Endodermal cell (in vitro differentiated cells): ENCODE measurements around the gene DLL1. TPM values are rescaled to one million over a fixed set of nuclear protein-coding genes. Genes with fewer than 3 reads are reported as not detected.

Experiments
- DNase-seq: peaks from one replicate; pipeline ENCODE4 v3.0.0-alpha.2; 2017
- H3K27ac ChIP-seq: 2 replicates; pipeline ENCODE4 v1.5.1; 2013; ENCODE audit warnings: mild to moderate bottlenecking, low read depth, low read length, moderate library complexity
- H3K27me3 ChIP-seq: 2 replicates; pipeline ENCODE4 v1.6.1; 2013; ENCODE audit warnings: mild to moderate bottlenecking, low read length, moderate library complexity; ENCODE audit not compliant: insufficient read depth, control insufficient read depth, poor library complexity, severe bottlenecking
- H3K36me3 ChIP-seq: 2 replicates; pipeline ENCODE4 v1.7.0; 2013; ENCODE audit warnings: mild to moderate bottlenecking, low read length, moderate library complexity; ENCODE audit not compliant: control insufficient read depth, insufficient read depth
- H3K4me1 ChIP-seq: one replicate; pipeline ENCODE4 v1.7.0; 2013; ENCODE audit warnings: low read length; ENCODE audit not compliant: control insufficient read depth, insufficient read depth
- H3K4me3 ChIP-seq: 2 replicates; pipeline ENCODE4 v1.5.1; 2013; ENCODE audit warnings: mild to moderate bottlenecking, low read length, moderate library complexity
- H3K9ac ChIP-seq: 2 replicates; pipeline ENCODE4 v1.6.1; 2013; ENCODE audit warnings: mild to moderate bottlenecking, low read length, moderate library complexity; ENCODE audit not compliant: poor library complexity, severe bottlenecking; ENCODE audit errors: extremely low read depth
- H3K9me3 ChIP-seq: 2 replicates; pipeline ENCODE4 v1.6.1; 2013; ENCODE audit warnings: mild to moderate bottlenecking, low read length, moderate library complexity; ENCODE audit not compliant: control insufficient read depth
- H3K27ac Mint-ChIP-seq: 2 replicates; pipeline ENCODE4 v1.8.0; 2020; ENCODE audit warnings: mixed read lengths
- H3K27me3 Mint-ChIP-seq: 2 replicates; pipeline ENCODE4 v1.8.0; 2021; ENCODE audit warnings: mild to moderate bottlenecking, mixed read lengths; ENCODE audit not compliant: insufficient read depth
- H3K36me3 Mint-ChIP-seq: 2 replicates; pipeline ENCODE4 v1.8.0; 2020; ENCODE audit warnings: low read depth, mixed read lengths
- H3K4me1 Mint-ChIP-seq: 2 replicates; pipeline ENCODE4 v1.8.0; 2020; ENCODE audit warnings: mixed read lengths
- H3K4me3 Mint-ChIP-seq: 2 replicates; pipeline ENCODE4 v1.8.0; 2020; ENCODE audit warnings: mild to moderate bottlenecking, moderate library complexity, mixed read lengths
- H3K9me3 Mint-ChIP-seq: 2 replicates; pipeline ENCODE4 v1.8.0; 2020; ENCODE audit warnings: mild to moderate bottlenecking, mixed read lengths
- CTCF ChIP-seq: fragments of 200-600 bp; sonication (generic); conservative IDR thresholded peaks from 2 replicates; pipeline ENCODE4 v1.5.0; 2021; ENCODE audit warnings: antibody characterized with exemption, mild to moderate bottlenecking
- WGBS, 2 experiments: methylation state at CpG; one replicate each; pipeline versions ENCODE4 v1.1.5 to v1.1.7; 2013; ENCODE audit warnings: missing lambda C conversion rate in 2 of 2, mixed read lengths in 1 of 2; ENCODE audit not compliant: insufficient coverage in 1 of 2, insufficient read length in 1 of 2; 5-methylcytosine and 5-hydroxymethylcytosine counted together
- total RNA-seq, 2 donors: library from RNA; stranded (reverse); fragmentation: NEBNext Ultra II Directional in 1 of 2; extraction: Animal tissue kit (Norgen Biotek cat#: 25700) in 1 of 2; gene quantifications; 2 replicates in 1 of 2; 3 replicates in 1 of 2; pipeline ENCODE4 v1.2.1, GENCODE V29; 2021

The DLL1 gene
- total RNA-seq, 2 donors from 2014 or later = 3.1 to 3.6 TPM

- Histone ChIP-seq H3K9me3 (no peaks in the 10 kb centered on the region), H3K27ac (no peak overlapping the region), H3K4me1 (no peaks in the 10 kb centered on the region), H3K27me3 (no peaks in the 10 kb centered on the region), H3K36me3 (no peaks in the 10 kb centered on the region), H3K9ac (no peak overlapping the region), H3K4me3 (no peak overlapping the region)
- no peaks in the 10 kb centered on the region for H3K36me3 Mint-ChIP-seq
- DNase-seq = no peak
- no peaks in the 10 kb centered on the region for H3K9me3 Mint-ChIP-seq
- no peaks in the 10 kb centered on the region for H3K4me1 Mint-ChIP-seq
- H3K27me3 Mint-ChIP-seq = peaks cover 3% of the 10 kb centered on the region
- 89 to 91% methylated on average over 19 to 30 of the region's 30 CpGs for WGBS, 2 experiments
- H3K4me3 Mint-ChIP-seq = no peak overlapping the region
- no peak overlapping the region for H3K27ac Mint-ChIP-seq
- TF ChIP-seq CTCF = no peak
These were observed 37.5 kb downstream of the DLL1 start for GRCh38 chr6:170253226-170253909.

DNA sequence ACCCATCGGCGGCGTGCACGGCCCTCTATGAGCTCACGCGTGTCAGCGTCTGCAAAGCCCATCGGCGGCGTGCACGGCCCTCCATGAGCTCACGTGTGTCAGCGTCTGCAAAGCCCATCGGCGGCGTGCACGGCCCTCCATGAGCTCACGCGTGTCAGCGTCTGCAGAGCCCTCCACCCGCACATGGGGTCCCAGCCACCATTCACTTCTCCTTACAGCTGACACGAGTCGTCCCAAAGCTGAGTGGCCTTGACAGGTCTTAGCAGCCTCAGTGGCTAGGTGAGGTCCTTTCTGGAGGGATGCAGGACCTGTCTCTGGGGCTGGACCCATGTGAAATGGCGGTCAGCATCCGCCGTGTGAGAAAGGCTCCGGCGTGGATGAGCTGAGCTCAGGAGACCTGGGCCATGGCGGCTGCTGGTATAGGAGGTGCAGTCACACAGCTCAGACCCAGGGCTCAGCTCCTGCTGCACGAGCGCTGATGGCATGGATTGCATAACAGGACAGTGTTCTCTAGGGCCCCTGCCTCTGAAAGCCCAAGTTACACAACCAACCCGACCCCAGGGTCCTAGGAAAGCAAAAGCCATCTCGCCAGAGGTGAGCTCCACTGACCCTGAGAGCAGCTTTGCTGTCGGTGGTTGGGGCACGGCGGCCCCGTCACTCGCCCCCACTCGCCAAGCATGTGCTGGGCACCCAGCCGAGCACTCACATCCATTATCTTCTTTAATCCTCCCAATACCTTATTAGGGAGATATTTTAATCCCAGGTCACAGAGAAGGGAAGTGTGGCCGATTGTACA lies 38.9 kb downstream of the DLL1 start:
- no peak overlapping the region for H3K4me3 ChIP-seq
- Mint-ChIP-seq H3K4me3 (no peak overlapping the region), H3K27me3 (peaks cover 3% of the 10 kb centered on the region), H3K4me1 (no peaks in the 10 kb centered on the region), H3K27ac (no peak overlapping the region), H3K9me3 (no peaks in the 10 kb centered on the region), H3K36me3 (no peaks in the 10 kb centered on the region)
- 90 to 95% methylated on average over 21 to 41 of the region's 41 CpGs for WGBS, 2 experiments
- H3K4me1 ChIP-seq = no peaks in the 10 kb centered on the region
- H3K36me3 ChIP-seq = no peaks in the 10 kb centered on the region
- no peak overlapping the region for H3K9ac ChIP-seq
- H3K27me3 ChIP-seq = no peaks in the 10 kb centered on the region
- no peaks in the 10 kb centered on the region for H3K9me3 ChIP-seq
- no peak for TF ChIP-seq CTCF
- no peak for DNase-seq
- no peak overlapping the region for H3K27ac ChIP-seq

- no peak overlapping the region for H3K4me3 ChIP-seq
- no peaks in the 10 kb centered on the region for H3K9me3 ChIP-seq
- no peaks in the 10 kb centered on the region for H3K27me3 ChIP-seq
- Mint-ChIP-seq H3K4me1 (no peaks in the 10 kb centered on the region), H3K27ac (peak overlapping the region; percentile 15), H3K4me3 (no peak overlapping the region), H3K36me3 (no peaks in the 10 kb centered on the region), H3K27me3 (peaks cover 3% of the 10 kb centered on the region), H3K9me3 (no peaks in the 10 kb centered on the region)
- no peak for TF ChIP-seq CTCF
- 94 to 97% methylated on average over 19 to 21 of the region's 21 CpGs for WGBS, 2 experiments
- H3K27ac ChIP-seq = no peak overlapping the region
- H3K36me3 ChIP-seq = no peaks in the 10 kb centered on the region
- DNase-seq = no peak
- H3K9ac ChIP-seq = no peak overlapping the region
- H3K4me1 ChIP-seq = no peaks in the 10 kb centered on the region
These were observed 39.7 kb downstream of the DLL1 start for GRCh38 chr6:170250981-170251775.
